ENCODE data around the gene DICER1.

The DICER1 gene

DNA sequence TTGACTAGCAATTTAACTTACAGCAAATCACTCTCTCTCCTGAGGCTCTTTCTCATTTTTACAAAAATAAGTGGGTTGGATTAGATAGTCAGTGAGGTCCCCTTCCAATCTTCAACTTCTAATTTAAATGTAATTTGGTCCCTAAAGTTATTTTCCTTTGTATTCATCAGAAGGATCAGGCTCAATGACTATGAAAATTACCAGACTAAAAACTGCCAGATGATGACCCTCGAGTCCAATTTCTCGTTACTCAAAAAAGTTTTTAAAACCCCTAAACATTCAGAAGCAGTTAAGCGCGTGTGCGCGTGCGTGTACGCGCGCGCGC lies 34.7 kb downstream of the DICER1 start:
- no peak for DNase-seq (ENCODE audit: low spot score)

DNA sequence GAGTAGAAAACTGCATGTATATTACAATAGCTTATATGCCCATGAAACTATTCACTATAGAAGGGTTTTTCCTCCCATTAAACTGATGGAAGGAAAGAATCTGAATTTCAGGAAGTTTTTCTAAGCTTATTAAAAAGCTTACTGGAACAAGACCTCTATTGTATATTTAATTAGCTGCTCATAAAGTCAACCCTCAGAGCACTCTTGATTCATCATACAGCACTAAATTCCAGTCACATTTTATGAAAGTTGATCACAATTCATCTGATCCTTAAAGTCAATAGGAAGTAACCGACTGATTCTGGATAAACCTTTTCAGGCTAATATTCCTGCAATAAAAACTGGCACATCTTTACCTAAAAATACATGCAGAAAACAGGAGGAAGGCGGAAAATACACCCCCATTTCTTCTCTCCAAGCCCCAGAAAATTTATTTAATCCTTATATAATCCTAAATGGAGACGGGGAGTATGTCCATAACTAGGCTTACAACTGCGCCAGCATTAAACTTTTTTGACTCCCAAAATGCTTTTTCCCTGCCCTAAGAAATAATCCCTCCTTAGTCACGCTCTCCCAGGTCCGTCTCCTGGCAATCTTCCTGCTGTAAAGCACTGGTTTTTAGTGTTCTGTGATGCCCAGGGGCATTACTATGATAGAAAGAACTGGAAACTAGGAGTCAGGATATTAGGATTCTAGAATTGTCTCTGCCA lies 35.3 kb downstream of the DICER1 start:
- no peak for DNase-seq (ENCODE audit: low spot score)

- no peak for DNase-seq (ENCODE audit: low spot score)
Observed at GRCh38 chr14:95119336-95119735, 38.0 kb downstream of the DICER1 start.

- DNase-seq (ENCODE audit: low spot score), result no peak
Observed at GRCh38 chr14:95117937-95118721, 39.2 kb downstream of the DICER1 start.

- DNase-seq (ENCODE audit: low spot score), result no peak
Observed at GRCh38 chr14:95113476-95113875, 43.9 kb downstream of the DICER1 start.

- no peak for DNase-seq (ENCODE audit: low spot score)
Observed at GRCh38 chr14:95111507-95112164, 45.7 kb downstream of the DICER1 start.

GRCh38 chr14:95110178-95110577 lies 47.2 kb downstream of the DICER1 start:
- no peak for DNase-seq (ENCODE audit: low spot score)

DNA sequence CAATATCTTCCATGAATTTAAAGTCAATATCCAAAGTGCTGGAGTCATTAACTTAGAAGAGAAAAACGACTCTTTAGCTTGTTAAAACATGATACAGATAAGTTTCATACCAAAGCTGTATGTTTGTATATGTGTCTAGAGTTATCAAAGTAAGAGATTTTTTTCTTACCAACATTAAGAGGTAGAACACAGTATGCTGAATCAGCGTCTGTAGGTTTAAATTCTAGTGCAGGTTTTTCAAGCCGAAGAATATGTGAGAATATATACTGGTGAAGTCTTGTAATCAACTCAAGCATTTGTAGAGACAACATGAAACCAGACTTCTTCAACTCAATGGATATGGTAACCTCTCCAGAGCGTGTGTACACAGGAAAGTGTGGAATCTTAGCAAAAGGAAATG lies 49.6 kb downstream of the DICER1 start:
- no peak for DNase-seq (ENCODE audit: low spot score)

DNA sequence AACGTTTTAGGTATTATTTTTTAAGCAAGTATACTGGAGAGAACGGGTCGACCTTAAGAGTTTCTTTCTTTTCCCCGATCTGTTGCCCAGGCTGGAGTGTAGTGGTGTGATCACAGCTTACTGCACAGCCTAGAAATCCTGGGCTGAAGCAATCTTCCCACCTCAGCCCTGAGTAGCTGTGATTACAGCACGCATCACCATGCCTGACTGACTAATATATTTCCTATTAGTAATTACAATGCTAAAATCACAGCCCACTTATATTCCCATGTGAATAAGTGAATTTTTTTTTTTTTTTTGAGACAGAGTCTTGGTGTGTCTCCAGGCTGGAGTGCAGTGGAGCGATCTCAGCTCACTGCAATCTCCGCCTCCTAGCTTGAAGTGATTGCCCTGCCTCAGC lies 50.4 kb downstream of the DICER1 start:
- no peak for DNase-seq (ENCODE audit: low spot score)

DNA sequence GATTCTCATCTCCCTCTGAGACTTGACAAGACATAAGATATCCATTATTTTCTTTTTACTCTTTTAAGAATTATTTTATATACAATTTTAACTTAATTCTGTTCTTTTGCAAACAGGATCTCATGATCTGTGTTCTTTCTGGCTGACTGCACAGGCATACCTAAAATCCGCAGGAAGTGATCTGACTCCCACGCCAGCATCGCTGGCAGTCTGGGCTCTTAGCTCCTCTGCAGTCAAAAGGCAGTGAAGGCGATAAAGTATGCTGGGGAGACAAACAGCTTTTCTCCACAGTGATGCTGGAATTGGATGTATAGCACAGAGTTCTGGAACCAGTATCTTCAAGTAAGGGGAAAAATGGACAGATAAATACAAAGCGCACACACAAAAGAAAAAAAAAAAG lies 52.4 kb downstream of the DICER1 start:
- DNase-seq (ENCODE audit: low spot score), result no peak

- no peak for DNase-seq (ENCODE audit: low spot score)
Observed at GRCh38 chr14:95102680-95103044, 54.7 kb downstream of the DICER1 start.

DNA sequence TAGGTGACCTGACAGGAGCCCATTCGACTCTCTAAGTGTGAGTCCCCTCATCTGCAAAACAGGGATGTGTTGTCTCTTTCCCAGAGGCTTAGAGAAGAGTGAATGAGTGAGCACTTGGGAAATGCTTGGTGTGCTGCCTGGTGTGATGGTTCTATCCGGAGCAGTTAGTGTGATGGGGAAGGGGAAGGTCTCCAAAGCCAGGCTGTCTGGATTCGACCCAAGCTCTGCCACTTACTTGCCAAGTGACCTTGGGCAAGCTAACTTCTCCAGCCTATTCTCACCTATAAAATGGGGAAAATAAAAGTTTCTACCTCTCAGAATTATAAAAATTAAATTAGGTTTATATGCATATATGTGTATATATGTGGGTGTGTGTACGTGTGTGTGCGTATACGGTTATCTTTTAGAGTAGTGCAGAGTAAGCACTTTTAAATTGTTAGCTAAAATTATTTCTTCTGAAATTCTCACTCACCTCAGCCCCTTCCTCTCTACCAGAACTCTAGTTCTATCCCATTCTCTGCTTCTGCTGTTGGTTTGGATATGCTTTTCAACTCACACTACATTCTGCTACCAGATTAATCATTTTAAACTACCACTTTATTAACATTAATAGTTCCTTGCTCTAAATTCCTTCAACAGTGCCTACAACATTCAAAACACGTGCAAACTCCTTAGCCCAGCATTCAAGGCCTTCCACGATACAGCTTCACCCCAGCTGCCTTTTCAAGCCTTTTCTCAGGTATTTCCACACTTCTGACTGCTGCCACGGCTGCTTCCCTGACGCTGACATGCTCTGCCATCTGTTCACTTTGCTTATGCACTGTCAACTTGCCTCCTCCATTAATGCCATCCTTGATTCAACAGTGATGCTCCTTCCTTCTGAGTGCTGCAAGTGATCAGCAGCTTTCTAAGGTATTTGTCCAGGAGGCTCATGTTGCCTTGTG lies 55.3 kb downstream of the DICER1 start:
- DNase-seq (ENCODE audit: low spot score), result no peak

- no peak for DNase-seq (ENCODE audit: low spot score)
Observed at GRCh38 chr14:95098984-95099599, 58.2 kb downstream of the DICER1 start.

DNA sequence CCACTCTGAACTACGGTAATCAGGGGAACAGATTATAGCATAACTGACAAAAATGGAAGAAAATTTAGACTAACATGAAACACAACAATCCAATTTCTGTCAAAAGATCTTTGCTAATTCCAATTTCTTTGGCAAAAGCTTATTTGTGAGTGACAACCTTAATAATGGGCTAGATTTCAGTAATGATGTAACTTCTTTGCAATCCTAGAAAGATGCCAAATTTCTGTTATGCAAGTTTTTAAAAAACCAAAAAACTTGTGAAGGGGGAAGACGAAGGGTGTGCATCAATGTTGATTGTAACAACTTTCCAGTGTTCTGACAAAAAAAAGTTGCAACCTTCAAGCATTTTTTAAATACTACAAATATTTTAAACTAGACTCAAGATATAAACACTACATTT lies 59.9 kb downstream of the DICER1 start:
- DNase-seq (ENCODE audit: low spot score), result no peak

- no peak for DNase-seq (ENCODE audit: low spot score)
Observed at GRCh38 chr14:95096476-95096875, 60.9 kb downstream of the DICER1 start.

- DNase-seq (ENCODE audit: low spot score), result no peak
Observed at GRCh38 chr14:95095996-95096395, 61.3 kb downstream of the DICER1 start.

DNA sequence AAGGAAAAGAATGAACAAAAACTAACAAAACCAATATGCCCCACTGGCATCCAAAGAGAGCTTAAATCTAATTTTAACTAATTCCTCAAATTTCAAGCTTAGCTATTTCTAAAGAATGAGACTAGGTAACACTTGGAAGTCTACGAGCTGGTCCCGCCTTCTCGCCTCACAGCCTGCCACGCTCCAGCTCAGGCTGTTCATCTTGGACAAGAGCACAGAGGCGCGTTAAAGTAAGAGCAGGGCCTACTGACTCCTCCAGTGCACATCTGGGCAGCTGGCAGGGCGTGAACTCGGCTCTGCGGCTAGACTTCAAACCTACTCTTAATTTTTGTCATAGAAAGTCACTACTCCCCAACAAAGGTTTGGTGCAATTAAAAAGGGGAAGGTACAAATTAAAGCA lies 64.6 kb downstream of the DICER1 start:
- DNase-seq (ENCODE audit: low spot score), result no peak

DNA sequence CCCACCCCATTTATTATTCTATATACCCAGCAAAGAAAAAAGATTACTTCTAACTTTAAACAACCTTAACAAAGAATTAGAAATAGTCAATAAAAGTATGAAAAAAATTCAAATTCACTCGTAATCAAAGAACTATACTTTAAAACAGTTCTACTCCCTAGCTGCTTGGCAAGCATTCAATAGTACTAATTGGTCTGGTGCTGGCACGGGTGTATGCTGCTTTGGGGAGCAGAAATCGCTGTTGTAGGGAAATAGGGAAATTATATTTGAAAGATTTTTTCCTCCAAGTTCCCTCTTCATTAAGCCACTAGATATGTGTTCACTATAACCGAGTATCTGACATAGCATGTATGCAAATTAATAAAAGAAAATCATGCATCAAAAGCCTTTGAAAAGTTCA lies 65.7 kb downstream of the DICER1 start:
- DNase-seq (ENCODE audit: low spot score), result no peak

DNA sequence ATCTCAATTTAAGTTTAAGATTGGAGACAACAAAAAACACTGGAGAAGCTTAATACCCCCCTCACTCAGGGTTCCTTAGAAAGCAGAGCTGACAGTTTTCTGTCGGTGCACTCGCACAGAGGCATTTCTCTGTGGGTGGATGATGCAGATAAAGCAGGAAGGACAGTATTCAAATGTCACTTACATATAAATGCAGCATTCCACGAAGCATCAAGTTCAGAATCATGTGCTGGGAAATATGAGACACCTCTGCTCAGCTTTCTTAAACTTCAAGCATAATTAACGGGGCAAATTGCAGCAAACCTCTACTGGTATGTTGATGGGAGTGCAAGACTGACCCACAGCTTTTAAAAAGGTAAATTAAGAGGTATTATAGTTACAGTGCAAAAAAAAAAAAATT lies 68.7 kb downstream of the DICER1 start:
- DNase-seq (ENCODE audit: low spot score), result no peak

- DNase-seq (ENCODE audit: low spot score), result no peak
Observed at GRCh38 chr14:95087619-95088018, 69.7 kb downstream of the DICER1 start.

DNA sequence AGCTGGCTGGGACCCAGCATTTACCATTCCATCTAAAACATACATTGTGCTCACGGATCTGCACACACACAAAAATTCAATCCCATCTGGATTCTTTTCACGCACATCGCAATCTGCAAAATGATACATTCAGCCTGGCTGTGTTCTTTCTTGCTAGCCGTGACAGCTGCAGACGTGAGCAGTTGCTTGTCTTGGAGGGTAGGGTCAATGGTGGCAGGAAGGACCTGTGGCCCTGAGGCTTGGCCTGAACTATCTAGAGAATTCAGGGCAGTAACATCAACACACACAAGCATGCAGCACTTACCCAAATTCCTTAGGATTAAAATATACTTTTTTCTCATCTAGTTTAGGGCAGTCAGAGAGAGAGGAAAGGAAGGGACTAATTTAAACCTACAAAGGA lies 72.0 kb downstream of the DICER1 start:
- no peak for DNase-seq (ENCODE audit: low spot score)

DNA sequence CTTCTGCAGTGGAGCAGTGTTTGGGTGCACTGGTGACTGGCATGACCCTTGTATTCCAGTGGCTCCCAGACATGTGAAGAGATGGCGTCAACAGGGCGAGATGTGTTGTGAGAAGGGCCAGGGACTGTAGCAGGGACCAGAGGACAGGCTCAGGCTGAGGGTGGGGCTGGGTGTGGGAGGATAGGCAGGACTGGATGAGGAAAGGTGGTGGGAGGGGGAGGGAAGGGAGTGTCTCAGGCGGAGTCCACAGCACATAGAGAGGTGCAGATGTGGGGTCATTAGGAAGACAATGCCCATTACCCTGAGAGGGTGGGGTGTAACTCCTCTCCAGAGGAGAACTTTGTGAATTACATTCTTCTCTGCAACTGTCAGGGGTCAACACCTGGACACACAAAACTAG lies 78.5 kb downstream of the DICER1 start:
- DNase-seq (ENCODE audit: low spot score), result no peak
